Heart left ventricle (tissue), 13 donors: Measurements from ENCODE around the gene FBXO33.

Source experiments
- POLR2A ChIP-seq, 2 donors: fragments of 450-650 bp; IDR thresholded peaks; one replicate each; pipeline ENCODE4 v1.6.1; 2017; ENCODE audit warnings: antibody characterized with exemption in 2 of 2, mild to moderate bottlenecking in 2 of 2, moderate library complexity in 2 of 2
- TF ChIP-seq, protein P1 (sequence below), 12 donors: fragments of 200-600 bp; sonication (generic) in 4 of 12; IDR thresholded peaks; one replicate each; pipeline versions ENCODE4 v1.5.0 to v1.8.0; 2018 to 2022; ENCODE audit warnings: antibody characterized with exemption in 12 of 12, mild to moderate bottlenecking in 5 of 12
- donor health status: ischemic (EF 13 %, LVEDD 7.1; RV severe dilation, severe dysfunction).
- donor health status: DM: no; HTN: yes; CAD: no.
- donor health status: DM: no; HTN: no; CAD: no.
- donor health status: ischemic (EF 25% LVEDD 6.9; RV normal size, moderate dysfunction).
- donor health status: ischemic (EF 25% LVEDD 5.7; RV mildly dilated, moderate dysfunction).
- donor health status: ischemic (EF 35%, LVEDD 5.7; RV mildly dilated, moderate dysfunction).
- donor health status: nonischemic (EF 11% LVEDD 7.7; RV severe dilation, severe dysfunction).
- donor health status: DM: yes; HTN: yes; CAD: no.
- donor health status: PGD.
- donor health status: ischemic (EF 29% LVEDD 5.4; RV normal size, mild dysfunction).
- donor health status: nonischemic (EF 23%, LVEDD 6.1; RV moderate dilation, normal function).

DNA sequence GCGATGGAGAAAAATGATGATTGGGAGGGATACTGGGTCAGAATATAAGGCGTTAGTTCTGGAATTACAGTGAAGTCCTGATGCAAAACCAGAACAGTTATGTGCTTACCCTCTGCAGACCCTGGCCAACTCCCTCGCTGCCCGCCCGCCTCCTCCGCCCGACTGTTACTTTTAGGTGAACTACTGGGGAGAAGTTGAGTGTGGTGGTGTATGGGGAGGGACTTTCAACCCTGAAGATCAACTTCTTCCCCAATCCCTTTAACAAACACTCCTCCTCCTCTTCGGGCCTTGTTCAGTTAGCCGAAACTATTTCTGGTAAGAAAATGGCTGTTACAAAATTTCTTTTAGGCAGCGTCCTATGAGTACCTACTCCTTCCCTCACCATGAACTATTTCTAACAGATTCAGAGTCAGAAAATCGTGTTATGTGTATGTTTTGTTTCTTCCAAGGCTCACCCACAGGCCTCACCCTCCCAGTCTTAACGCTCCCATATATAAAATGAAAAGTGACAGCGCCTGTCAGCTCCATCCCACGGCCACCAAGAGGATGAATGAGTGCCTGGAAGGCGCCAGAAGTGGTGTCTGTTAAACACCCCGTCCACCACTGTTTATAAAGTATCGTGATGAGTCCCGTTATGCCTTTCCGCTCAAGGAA is 1.3 kb downstream of the FBXO33 start:
- TF ChIP-seq, protein P1, sequence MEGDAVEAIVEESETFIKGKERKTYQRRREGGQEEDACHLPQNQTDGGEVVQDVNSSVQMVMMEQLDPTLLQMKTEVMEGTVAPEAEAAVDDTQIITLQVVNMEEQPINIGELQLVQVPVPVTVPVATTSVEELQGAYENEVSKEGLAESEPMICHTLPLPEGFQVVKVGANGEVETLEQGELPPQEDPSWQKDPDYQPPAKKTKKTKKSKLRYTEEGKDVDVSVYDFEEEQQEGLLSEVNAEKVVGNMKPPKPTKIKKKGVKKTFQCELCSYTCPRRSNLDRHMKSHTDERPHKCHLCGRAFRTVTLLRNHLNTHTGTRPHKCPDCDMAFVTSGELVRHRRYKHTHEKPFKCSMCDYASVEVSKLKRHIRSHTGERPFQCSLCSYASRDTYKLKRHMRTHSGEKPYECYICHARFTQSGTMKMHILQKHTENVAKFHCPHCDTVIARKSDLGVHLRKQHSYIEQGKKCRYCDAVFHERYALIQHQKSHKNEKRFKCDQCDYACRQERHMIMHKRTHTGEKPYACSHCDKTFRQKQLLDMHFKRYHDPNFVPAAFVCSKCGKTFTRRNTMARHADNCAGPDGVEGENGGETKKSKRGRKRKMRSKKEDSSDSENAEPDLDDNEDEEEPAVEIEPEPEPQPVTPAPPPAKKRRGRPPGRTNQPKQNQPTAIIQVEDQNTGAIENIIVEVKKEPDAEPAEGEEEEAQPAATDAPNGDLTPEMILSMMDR (IDR thresholded peaks at IDR 0.05): no peak
- no peak for TF ChIP-seq POLR2A (IDR thresholded peaks at IDR 0.05)
